ENCODE data around the gene ARHGAP1. TPM values are rescaled to one million over a fixed set of nuclear protein-coding genes. Genes with fewer than 3 reads are reported as not detected.

The ARHGAP1 gene
- total and polyA plus RNA-seq, 2 of the 13 experiments (the other 11 are each of a cell fraction or from before 2014, with no cell fraction given), result 18.6 to 30.3 TPM

- TF ChIP-seq ASH2L (IDR thresholded peaks at IDR 0.05; ENCODE audit: insufficient read length, low read depth, low read length), result no peak
- no peak for TF ChIP-seq TCF7L2 (IDR thresholded peaks at IDR 0.05; ENCODE audit: low read depth, low read length)
- TF ChIP-seq ZNF260 (CRISPR knock-in tag; IDR thresholded peaks at IDR 0.05; ENCODE audit: borderline replicate concordance, low read depth), result no peak
- no peak for TF ChIP-seq SNAPC4 (CRISPR knock-in tag; IDR thresholded peaks at IDR 0.05)
- no peak for TF ChIP-seq HHEX (CRISPR knock-in tag; IDR thresholded peaks at IDR 0.05)
- TF ChIP-seq TBL1XR1 (IDR thresholded peaks at IDR 0.05; ENCODE audit: borderline replicate concordance, low read length, partially characterized antibody), result no peak
- no peak for TF ChIP-seq RBAK (CRISPR knock-in tag; IDR thresholded peaks at IDR 0.05)
- peak; percentile 59 for TF ChIP-seq ZC3H13 (CRISPR knock-in tag; IDR thresholded peaks at IDR 0.05)
- TF ChIP-seq RBM22 (optimal IDR thresholded peaks at IDR 0.05; ENCODE audit: low read length), result peak; percentile 94
- TF ChIP-seq ZNF879 (CRISPR knock-in tag; IDR thresholded peaks at IDR 0.05), result no peak
- TF ChIP-seq ZNF280B (CRISPR knock-in tag; IDR thresholded peaks at IDR 0.05; ENCODE audit: borderline replicate concordance), result no peak
- no peak for TF ChIP-seq REPIN1 (CRISPR knock-in tag; IDR thresholded peaks at IDR 0.05; ENCODE audit: borderline replicate concordance, low read depth)
- TF ChIP-seq HOXA7 (CRISPR knock-in tag; IDR thresholded peaks at IDR 0.05), result no peak
- no peak for TF ChIP-seq ATF7-NPFF (CRISPR knock-in tag; IDR thresholded peaks at IDR 0.05; ENCODE audit: low read depth)
- peak; percentile 38 for TF ChIP-seq NFIC (IDR thresholded peaks at IDR 0.05; ENCODE audit: low read length)
- no peak for TF ChIP-seq ZBTB26 (CRISPR knock-in tag; IDR thresholded peaks at IDR 0.05; ENCODE audit: borderline replicate concordance)
- no peak for TF ChIP-seq ZNF598 (CRISPR knock-in tag; IDR thresholded peaks at IDR 0.05; ENCODE audit: borderline replicate concordance)
- peak; percentile 27 for TF ChIP-seq POLR2AphosphoS5 (IDR thresholded peaks at IDR 0.05; ENCODE audit: low read depth, low read length)
- TF ChIP-seq HNF4G (IDR thresholded peaks at IDR 0.05; ENCODE audit: borderline replicate concordance, low read depth, low read length), result no peak
- TF ChIP-seq HNF4G (CRISPR knock-in tag; IDR thresholded peaks at IDR 0.05; ENCODE audit: borderline replicate concordance, low read depth), result no peak
Observed at GRCh38 chr11:46745328-46745727, 44.9 kb upstream of the ARHGAP1 start (continued).

Measured in HepG2 (cell line).